Gastroesophageal sphincter (tissue), 4 donors: ENCODE measurements around the gene CAPN12. TPM values are rescaled to one million over a fixed set of nuclear protein-coding genes. Genes with fewer than 3 reads are reported as not detected.

Experiments used
- ATAC-seq: fragments of 150-250 bp; one replicate; pipeline ENCODE4 v1.9.1; 2016; ENCODE audit warnings: mild to moderate bottlenecking, moderate library complexity
- H3K27ac ChIP-seq, 4 donors: fragments of 200-600 bp; sonication (generic) in 3 of 4; 1 replicate in 3 of 4; 2 replicates in 1 of 4; pipeline ENCODE4 v1.5.1; 2016 to 2019
- H3K27me3 ChIP-seq: fragments of 200-600 bp; sonication (generic); one replicate; pipeline ENCODE4 v1.5.1; 2019
- H3K36me3 ChIP-seq, 2 donors: fragments of 200-600 bp; sonication (generic); one replicate each; pipeline ENCODE4 v1.5.1; 2019; ENCODE audit warnings: control low read depth in 1 of 2
- H3K4me1 ChIP-seq, 3 donors: fragments of 200-600 bp; sonication (generic); 1 replicate in 2 of 3; 2 replicates in 1 of 3; pipeline ENCODE4 v1.5.1; 2016 to 2019; ENCODE audit warnings: control low read depth in 2 of 3
- H3K4me3 ChIP-seq, 2 donors: fragments of 200-600 bp; sonication (generic); one replicate each; pipeline ENCODE4 v1.5.1; 2019; ENCODE audit warnings: mild to moderate bottlenecking in 1 of 2, moderate library complexity in 1 of 2
- H3K9me3 ChIP-seq, 3 donors: fragments of 200-600 bp; sonication (generic); one replicate each; pipeline ENCODE4 v1.5.1; 2017 to 2019; ENCODE audit warnings: control low read depth in 2 of 3
- EP300 ChIP-seq: sonication (generic); formaldehyde crosslinking; IDR thresholded peaks from one replicate; pipeline ENCODE4 v1.6.1; 2017; ENCODE audit warnings: antibody characterized with exemption, mild to moderate bottlenecking
- POLR2A ChIP-seq, 2 donors: fragments of 450-650 bp; IDR thresholded peaks; one replicate each; pipeline ENCODE4 v1.6.1; 2017; ENCODE audit warnings: antibody characterized with exemption in 2 of 2, mild to moderate bottlenecking in 2 of 2, moderate library complexity in 1 of 2
- POLR2AphosphoS5 ChIP-seq: sonication (generic); formaldehyde crosslinking; IDR thresholded peaks from one replicate; pipeline ENCODE4 v1.6.1; 2017; ENCODE audit warnings: antibody characterized with exemption
- WGBS, 2 donors: methylation state at CpG; one replicate each; pipeline ENCODE4 v1.1.5; 2018; ENCODE audit warnings: low coverage in 1 of 2; 5-methylcytosine and 5-hydroxymethylcytosine counted together
- total RNA-seq, 4 donors: library from RNA; depleted of rRNA; stranded (reverse); fragments of >200 nt; gene quantifications; one replicate each; pipeline ENCODE4 v1.1.0, GENCODE V29; 2016
- TF ChIP-seq, protein P1 (sequence below), 4 experiments: fragments of 200-600 bp in 2 of 4; fragments of 450-650 bp in 2 of 4; sonication (generic) in 1 of 4; IDR thresholded peaks; one replicate each; pipeline ENCODE4 v1.5.1; 2017 to 2019; ENCODE audit warnings: antibody characterized with exemption in 4 of 4, mild to moderate bottlenecking in 2 of 4, moderate library complexity in 2 of 4

CAPN12 gene
- total RNA-seq, 4 donors from 2014 or later: 0.93 to 2.2 (median 1.1) TPM; not detected in 1

DNA sequence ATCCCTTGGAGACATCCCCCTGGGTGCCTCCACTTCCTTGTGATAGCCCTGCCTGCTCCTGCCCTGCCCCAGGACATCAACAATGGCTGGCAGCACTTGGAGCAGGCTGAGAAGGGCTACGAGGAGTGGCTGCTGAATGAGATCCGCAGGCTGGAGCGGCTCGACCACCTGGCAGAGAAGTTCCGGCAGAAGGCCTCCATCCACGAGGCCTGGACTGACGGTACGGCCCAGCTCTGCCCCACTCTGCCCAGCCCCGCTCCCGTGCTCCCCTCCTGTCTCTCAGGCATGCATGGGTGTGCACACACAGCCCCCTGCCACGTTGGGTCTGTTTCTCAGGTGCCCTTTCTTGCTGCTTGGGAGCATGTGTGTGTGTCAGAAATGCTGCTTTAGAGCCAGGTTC is 26.4 kb downstream of the CAPN12 start:
- H3K4me1 ChIP-seq: peaks cover 0 to 88% (median 17%) of the 10 kb centered on the region in 3 donors
- peak overlapping the region in 3 of 4 donors; percentile 74 to 97 (median 76) for H3K27ac ChIP-seq
- 90% methylated on average over 4 of the region's 11 CpGs; no CpG with 5 or more reads in 1 of the 2 donors for WGBS, 2 donors
- no peak overlapping the region for H3K4me3 ChIP-seq
- no peaks in the 10 kb centered on the region for H3K27me3 ChIP-seq
- no peaks in the 10 kb centered on the region for H3K9me3 ChIP-seq
- ATAC-seq: no peak
- H3K36me3 ChIP-seq: peaks cover 0 to 98% of the 10 kb centered on the region in 2 donors
- TF ChIP-seq, protein P1, sequence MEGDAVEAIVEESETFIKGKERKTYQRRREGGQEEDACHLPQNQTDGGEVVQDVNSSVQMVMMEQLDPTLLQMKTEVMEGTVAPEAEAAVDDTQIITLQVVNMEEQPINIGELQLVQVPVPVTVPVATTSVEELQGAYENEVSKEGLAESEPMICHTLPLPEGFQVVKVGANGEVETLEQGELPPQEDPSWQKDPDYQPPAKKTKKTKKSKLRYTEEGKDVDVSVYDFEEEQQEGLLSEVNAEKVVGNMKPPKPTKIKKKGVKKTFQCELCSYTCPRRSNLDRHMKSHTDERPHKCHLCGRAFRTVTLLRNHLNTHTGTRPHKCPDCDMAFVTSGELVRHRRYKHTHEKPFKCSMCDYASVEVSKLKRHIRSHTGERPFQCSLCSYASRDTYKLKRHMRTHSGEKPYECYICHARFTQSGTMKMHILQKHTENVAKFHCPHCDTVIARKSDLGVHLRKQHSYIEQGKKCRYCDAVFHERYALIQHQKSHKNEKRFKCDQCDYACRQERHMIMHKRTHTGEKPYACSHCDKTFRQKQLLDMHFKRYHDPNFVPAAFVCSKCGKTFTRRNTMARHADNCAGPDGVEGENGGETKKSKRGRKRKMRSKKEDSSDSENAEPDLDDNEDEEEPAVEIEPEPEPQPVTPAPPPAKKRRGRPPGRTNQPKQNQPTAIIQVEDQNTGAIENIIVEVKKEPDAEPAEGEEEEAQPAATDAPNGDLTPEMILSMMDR (IDR thresholded peaks at IDR 0.05): no peak
- TF ChIP-seq POLR2A (IDR thresholded peaks at IDR 0.05) (no peak), EP300 (no peak), POLR2AphosphoS5 (no peak)

DNA sequence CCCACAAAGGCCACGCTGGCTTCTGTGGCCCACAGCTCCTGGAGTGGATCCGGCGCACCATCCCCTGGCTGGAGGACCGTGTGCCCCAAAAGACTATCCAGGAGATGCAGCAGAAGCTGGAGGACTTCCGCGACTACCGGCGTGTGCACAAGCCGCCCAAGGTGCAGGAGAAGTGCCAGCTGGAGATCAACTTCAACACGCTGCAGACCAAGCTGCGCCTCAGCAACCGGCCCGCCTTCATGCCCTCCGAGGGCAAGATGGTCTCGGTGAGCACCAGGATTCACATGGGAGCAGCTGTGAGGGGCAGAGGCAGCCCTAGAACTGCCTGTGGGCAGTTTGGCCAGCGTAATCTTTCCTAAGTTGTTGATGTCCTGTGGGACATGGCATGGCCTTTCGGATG is 27.2 kb downstream of the CAPN12 start:
- no peak for ATAC-seq
- no peak for TF ChIP-seq POLR2AphosphoS5
- TF ChIP-seq, protein P1 (IDR thresholded peaks at IDR 0.05): no peak
- TF ChIP-seq EP300: no peak
- TF ChIP-seq POLR2A (IDR thresholded peaks at IDR 0.05): no peak
- Histone ChIP-seq H3K27me3 (no peaks in the 10 kb centered on the region), H3K9me3 (no peaks in the 10 kb centered on the region), H3K27ac (peak overlapping the region in 2 of 4 donors; percentile 85 to 97), H3K4me1 (peaks cover 0 to 88% (median 25%) of the 10 kb centered on the region in 3 donors), H3K36me3 (peaks cover 0 to 98% of the 10 kb centered on the region in 2 donors), H3K4me3 (no peak overlapping the region)
- 80 to 90% methylated on average over 2 of the region's 17 CpGs for WGBS, 2 donors

DNA sequence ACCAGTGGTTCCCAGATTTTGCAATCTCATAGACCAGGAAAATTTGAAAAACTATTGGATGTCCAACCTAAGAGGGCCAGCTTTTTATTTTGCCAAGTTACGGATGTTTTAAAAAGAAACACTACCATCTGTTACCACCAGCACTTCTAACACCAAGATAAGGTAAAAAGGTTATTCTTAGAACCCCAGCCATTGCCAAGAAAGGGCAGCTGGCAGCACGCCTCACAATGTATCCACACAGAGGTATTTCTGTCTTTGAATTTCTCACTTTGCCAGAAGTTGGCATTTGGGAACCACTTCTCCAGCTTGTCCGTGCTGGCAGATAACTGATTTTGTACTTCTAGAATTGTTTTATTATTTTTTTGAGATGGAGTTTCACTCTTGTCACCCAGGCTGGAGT is 28.7 kb downstream of the CAPN12 start:
- TF ChIP-seq POLR2A (IDR thresholded peaks at IDR 0.05): no peak
- TF ChIP-seq, protein P1 (IDR thresholded peaks at IDR 0.05): peak in 2 of 4 experiments; percentile 34 to 51
- peak; percentile 79 for TF ChIP-seq POLR2AphosphoS5
- no peak for TF ChIP-seq EP300
- Histone ChIP-seq H3K27me3 (no peaks in the 10 kb centered on the region), H3K9me3 (no peaks in the 10 kb centered on the region), H3K27ac (peak overlapping the region in 3 of 4 donors; percentile 85 to 97 (median 87)), H3K4me1 (peaks cover 2 to 91% (median 36%) of the 10 kb centered on the region in 3 donors), H3K36me3 (peaks cover 0 to 98% of the 10 kb centered on the region in 2 donors), H3K4me3 (no peak overlapping the region)
- ATAC-seq: peak; percentile 10
- 36 to 58% methylated on average over 3 of the region's 3 CpGs for WGBS, 2 donors

DNA sequence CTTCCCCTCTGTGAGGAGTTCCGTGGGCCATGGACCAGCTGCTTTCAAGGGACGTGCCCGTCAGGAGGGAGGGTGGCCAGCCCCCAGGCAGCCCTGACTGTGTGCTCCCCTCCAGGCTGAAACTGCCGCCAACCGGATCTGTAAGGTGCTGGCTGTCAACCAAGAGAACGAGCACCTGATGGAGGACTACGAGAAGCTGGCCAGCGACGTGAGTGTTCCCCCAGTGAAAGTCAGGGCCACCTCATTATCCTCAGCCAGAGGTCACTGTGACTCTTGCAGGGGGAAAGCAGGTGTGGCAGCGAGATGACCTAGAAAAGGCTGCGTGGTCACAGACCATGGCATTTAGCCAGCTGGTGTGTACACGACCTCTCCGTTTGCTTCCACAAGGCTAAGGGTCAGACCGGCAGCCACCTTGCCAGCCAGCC is 29.9 kb downstream of the CAPN12 start:
- H3K9me3 ChIP-seq: no peaks in the 10 kb centered on the region
- no peaks in the 10 kb centered on the region for H3K27me3 ChIP-seq
- H3K27ac ChIP-seq: peak overlapping the region; percentile 30 to 97 (median 86)
- peaks cover 0 to 98% of the 10 kb centered on the region in 2 donors for H3K36me3 ChIP-seq
- no peak overlapping the region for H3K4me3 ChIP-seq
- WGBS, 2 donors: 70 to 77% methylated on average over 2 of the region's 14 CpGs
- TF ChIP-seq EP300 (no peak), POLR2A (IDR thresholded peaks at IDR 0.05) (no peak), POLR2AphosphoS5 (no peak)
- TF ChIP-seq, protein P1 (IDR thresholded peaks at IDR 0.05): no peak
- H3K4me1 ChIP-seq: peaks cover 2 to 91% (median 41%) of the 10 kb centered on the region in 3 donors
- no peak for ATAC-seq

DNA sequence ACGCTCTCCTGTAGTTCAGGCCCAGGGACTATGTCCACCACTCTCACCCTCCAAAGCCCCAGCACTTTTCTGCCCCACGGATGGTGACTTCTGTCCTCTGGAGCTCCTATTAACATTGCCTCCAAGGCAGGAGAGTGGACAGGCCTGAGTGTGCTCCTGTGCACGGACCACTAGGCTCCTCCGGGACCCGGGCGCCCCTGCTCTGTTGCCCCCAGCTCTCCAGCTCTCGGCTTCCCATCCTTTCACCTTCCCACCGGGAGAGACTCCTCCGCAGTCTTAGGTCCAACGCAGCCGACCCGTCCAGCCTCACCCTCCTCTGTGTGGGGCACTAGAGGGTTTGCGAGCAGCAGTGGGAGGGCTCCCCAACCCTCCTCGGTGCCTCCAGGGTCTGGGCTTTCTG is 30.4 kb downstream of the CAPN12 start:
- H3K36me3 ChIP-seq: peaks cover 0 to 98% of the 10 kb centered on the region in 2 donors
- no peak for TF ChIP-seq EP300
- TF ChIP-seq, protein P1 (IDR thresholded peaks at IDR 0.05): no peak
- no peak for TF ChIP-seq POLR2A (IDR thresholded peaks at IDR 0.05)
- TF ChIP-seq POLR2AphosphoS5: no peak
- H3K4me1 ChIP-seq: peaks cover 2 to 91% (median 44%) of the 10 kb centered on the region in 3 donors
- H3K27me3 ChIP-seq: no peaks in the 10 kb centered on the region
- H3K4me3 ChIP-seq: no peak overlapping the region
- ATAC-seq: no peak
- H3K27ac ChIP-seq: peak overlapping the region; percentile 30 to 97 (median 86)
- H3K9me3 ChIP-seq: no peaks in the 10 kb centered on the region
- WGBS, 2 donors: 40 to 72% methylated on average over 1 to 2 of the region's 14 CpGs
